Heart right ventricle (tissue), 16 donors: ENCODE results near the gene PGAM2. TPM values are rescaled to one million over a fixed set of nuclear protein-coding genes. Genes with fewer than 3 reads are reported as not detected.

Experiments used
- ATAC-seq, 8 donors: fragments of 200-7000 bp; cut with Tn5 transposase; one replicate each; pipeline ENCODE4 v1.9.1; 2020; ENCODE audit warnings: mild to moderate bottlenecking in 8 of 8, moderate library complexity in 8 of 8, moderate number of reproducible peaks in 1 of 8
- DNase-seq, 2 donors: peaks; one replicate each; pipeline ENCODE4 v3.0.0-alpha.2; 2020
- H3K27ac ChIP-seq, 10 donors: fragments of 200-600 bp; sonication (generic) in 2 of 10; one replicate each; pipeline versions ENCODE4 v1.5.0 to v1.8.0; 2020 to 2022; ENCODE audit warnings: mild to moderate bottlenecking in 3 of 10
- H3K27me3 ChIP-seq, 7 donors: fragments of 200-600 bp; one replicate each; pipeline ENCODE4 v1.8.0; 2021 to 2022; ENCODE audit warnings: mild to moderate bottlenecking in 2 of 7
- H3K36me3 ChIP-seq, 9 donors: fragments of 200-600 bp; sonication (generic) in 1 of 9; one replicate each; pipeline versions ENCODE4 v1.5.0 to v1.8.0; 2020 to 2022; ENCODE audit warnings: mild to moderate bottlenecking in 2 of 9
- H3K4me1 ChIP-seq, 9 donors: fragments of 200-600 bp; sonication (generic) in 1 of 9; one replicate each; pipeline versions ENCODE4 v1.5.0 to v1.8.0; 2020 to 2022; ENCODE audit warnings: mild to moderate bottlenecking in 4 of 9
- H3K4me3 ChIP-seq, 10 donors: fragments of 200-600 bp; sonication (generic) in 2 of 10; one replicate each; pipeline versions ENCODE4 v1.5.0 to v1.8.0; 2020 to 2022; ENCODE audit warnings: mild to moderate bottlenecking in 7 of 10, moderate library complexity in 2 of 10
- H3K9me3 ChIP-seq, 11 donors: fragments of 200-600 bp in 10 of 11; sonication (generic) in 2 of 11; one replicate each; pipeline versions ENCODE4 v1.5.0 to v1.8.0; 2013 to 2022; ENCODE audit warnings: mild to moderate bottlenecking in 2 of 11, control low read depth in 1 of 11, moderate library complexity in 1 of 11
- CTCF ChIP-seq, 9 donors: fragments of 200-600 bp; sonication (generic) in 2 of 9; IDR thresholded peaks; one replicate each; pipeline versions ENCODE4 v1.5.0 to v1.8.0; 2021 to 2022; ENCODE audit warnings: antibody characterized with exemption in 9 of 9, mild to moderate bottlenecking in 5 of 9, moderate library complexity in 1 of 9
- whole genome bisulfite sequencing, 2 donors: extraction: QIAGEN DNeasy Blood & Tissue Kit; methylation state at CpG; one replicate each; pipeline ENCODE4 v1.1.7; 2013; ENCODE audit warnings: inconsistent platforms in 1 of 2; 5-methylcytosine and 5-hydroxymethylcytosine counted together
- intact Hi-C, 10 donors: fragments of 100-400 bp; cut with DNase I; formaldehyde crosslinking; loops; one replicate each; pipeline versions ENCODE4 v1.11.1 to v1.14.2; 2022
- polyA plus RNA-seq, 2 donors: library from polyadenylated mRNA; stranded (reverse); fragments of 200-250 nt; gene quantifications; one replicate each; pipeline ENCODE4 v1.2.3, GENCODE V29; 2013
- total RNA-seq, 10 donors: library from RNA; stranded (reverse); fragmentation: NEBNext Ultra II Directional in 3 of 10; extraction: Animal tissue kit (Norgen Biotek cat#: 25700) in 3 of 10; gene quantifications; one replicate each; pipeline versions ENCODE4 v1.2.1 to v1.2.4, GENCODE V29; 2021 to 2023
- donor health status: Arrhythmogenic right ventricular cardiomyopathy.
- donor health status: ischemic (EF 13 %, LVEDD 7.1; RV severe dilation, severe dysfunction).
- donor health status: healthy with polysubstance abuse.
- donor health status: DM: no; HTN: yes; CAD: no.
- donor health status: DM: no; HTN: no; CAD: no.
- donor health status: ischemic (EF 25% LVEDD 6.9; RV normal size, moderate dysfunction).
- donor health status: ischemic (EF 25% LVEDD 5.7; RV mildly dilated, moderate dysfunction).
- donor health status: healthy.
- donor health status: DM: yes; HTN: yes; CAD: no.
- donor health status: Ischemic cardiomyopathy.
- donor health status: ischemic (EF 35%, LVEDD 5.7; RV mildly dilated, moderate dysfunction).
- donor health status: nonischemic (EF 11% LVEDD 7.7; RV severe dilation, severe dysfunction).
- donor health status: DM: yes; HTN: yes; CAD: no.
- donor health status: PGD.
- donor health status: ischemic (EF 29% LVEDD 5.4; RV normal size, mild dysfunction).
- donor health status: nonischemic (EF 23%, LVEDD 6.1; RV moderate dilation, normal function).

PGAM2 gene
- total and polyA plus RNA-seq, 12 donors: 367 to 2,327 (median 557) TPM

DNA sequence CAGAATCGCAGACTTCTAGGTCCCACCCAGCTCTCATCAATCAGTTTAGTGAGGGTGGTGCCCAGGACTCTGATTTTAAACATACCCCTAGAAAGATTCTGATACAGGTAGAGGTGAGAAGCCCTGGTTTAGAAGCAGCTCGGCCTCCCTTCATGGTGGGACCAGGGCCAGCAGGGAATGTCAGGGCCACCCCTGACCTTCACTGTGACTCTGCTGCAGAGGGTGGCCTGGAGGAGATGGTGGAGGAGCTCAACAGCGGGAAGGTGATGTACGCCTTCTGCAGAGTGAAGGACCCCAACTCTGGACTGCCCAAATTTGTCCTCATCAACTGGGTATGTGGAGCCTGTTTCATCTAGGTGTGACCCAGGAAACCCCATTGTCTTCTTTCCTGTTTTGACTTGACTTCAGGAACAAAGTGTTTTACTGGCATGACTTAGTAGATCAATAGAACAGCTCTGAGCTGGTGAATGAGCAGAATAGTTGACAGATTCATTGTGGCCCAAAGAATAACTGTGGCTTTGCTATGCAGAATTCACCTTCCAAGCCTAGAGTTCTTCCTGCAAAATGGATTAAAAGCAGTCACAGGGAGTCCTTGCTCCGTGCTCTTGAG is 13.7 kb downstream of the PGAM2 start:
- H3K36me3 ChIP-seq: peaks cover 0 to 97% (median 29%) of the 10 kb centered on the region in 9 donors
- no peaks in the 10 kb centered on the region for H3K27me3 ChIP-seq
- H3K27ac ChIP-seq: peak overlapping the region in 4 of 10 donors; percentile 0 to 51 (median 35)
- H3K9me3 ChIP-seq: no peaks in the 10 kb centered on the region
- intact Hi-C loops: no loop called here
- H3K4me3 ChIP-seq: no peak overlapping the region
- no peak for DNase-seq
- peak in 2 of 8 donors; percentile 14 to 27 for ATAC-seq
- H3K4me1 ChIP-seq: peaks cover 0 to 41% (median 8%) of the 10 kb centered on the region in 9 donors
- 88 to 93% methylated on average over 5 of the region's 5 CpGs for whole genome bisulfite sequencing, 2 donors
- TF ChIP-seq CTCF (IDR thresholded peaks at IDR 0.05): no peak

DNA sequence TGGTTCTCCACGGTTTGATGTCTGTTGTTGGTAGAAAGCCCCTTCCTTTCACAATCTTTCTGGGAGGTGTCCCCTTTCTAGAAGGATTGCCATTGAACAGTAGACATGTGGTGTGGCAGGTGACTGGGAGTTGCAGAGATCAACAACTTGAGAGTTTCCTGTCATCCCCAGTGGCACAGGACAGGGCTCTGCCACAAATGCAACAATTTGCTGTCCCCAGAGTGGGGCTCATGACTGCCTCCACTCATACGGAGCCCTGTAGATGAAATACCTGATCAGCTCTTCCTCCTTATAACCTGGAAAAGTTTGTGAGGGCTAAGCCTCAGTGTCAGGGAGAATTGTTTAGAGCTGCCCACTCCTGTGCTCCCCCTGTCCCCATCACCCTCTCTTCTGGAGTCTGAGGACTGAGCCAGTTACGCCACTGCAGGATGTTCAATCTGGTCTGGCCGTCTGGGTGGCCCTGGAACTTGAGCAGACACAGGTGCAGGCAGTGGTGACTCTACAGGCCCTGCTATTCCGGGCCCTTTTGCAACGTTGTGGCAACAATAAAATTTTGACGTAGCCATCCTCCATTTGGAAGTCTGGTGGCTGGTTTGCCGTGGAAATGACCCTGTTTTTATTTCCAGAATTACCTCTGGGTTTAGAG is 14.3 kb downstream of the PGAM2 start:
- no peak overlapping the region for H3K4me3 ChIP-seq
- intact Hi-C loops: no loop called here
- peaks cover 0 to 43% (median 9%) of the 10 kb centered on the region in 9 donors for H3K4me1 ChIP-seq
- ATAC-seq (no peak), DNase-seq (no peak)
- WGBS, 2 donors: 85 to 91% methylated on average over 8 of the region's 8 CpGs
- peak overlapping the region in 2 of 10 donors; percentile 8 to 51 for H3K27ac ChIP-seq
- H3K9me3 ChIP-seq: no peaks in the 10 kb centered on the region
- peaks cover 0 to 96% (median 25%) of the 10 kb centered on the region in 9 donors for H3K36me3 ChIP-seq
- no peak for TF ChIP-seq CTCF (IDR thresholded peaks at IDR 0.05)
- H3K27me3 ChIP-seq: no peaks in the 10 kb centered on the region

DNA sequence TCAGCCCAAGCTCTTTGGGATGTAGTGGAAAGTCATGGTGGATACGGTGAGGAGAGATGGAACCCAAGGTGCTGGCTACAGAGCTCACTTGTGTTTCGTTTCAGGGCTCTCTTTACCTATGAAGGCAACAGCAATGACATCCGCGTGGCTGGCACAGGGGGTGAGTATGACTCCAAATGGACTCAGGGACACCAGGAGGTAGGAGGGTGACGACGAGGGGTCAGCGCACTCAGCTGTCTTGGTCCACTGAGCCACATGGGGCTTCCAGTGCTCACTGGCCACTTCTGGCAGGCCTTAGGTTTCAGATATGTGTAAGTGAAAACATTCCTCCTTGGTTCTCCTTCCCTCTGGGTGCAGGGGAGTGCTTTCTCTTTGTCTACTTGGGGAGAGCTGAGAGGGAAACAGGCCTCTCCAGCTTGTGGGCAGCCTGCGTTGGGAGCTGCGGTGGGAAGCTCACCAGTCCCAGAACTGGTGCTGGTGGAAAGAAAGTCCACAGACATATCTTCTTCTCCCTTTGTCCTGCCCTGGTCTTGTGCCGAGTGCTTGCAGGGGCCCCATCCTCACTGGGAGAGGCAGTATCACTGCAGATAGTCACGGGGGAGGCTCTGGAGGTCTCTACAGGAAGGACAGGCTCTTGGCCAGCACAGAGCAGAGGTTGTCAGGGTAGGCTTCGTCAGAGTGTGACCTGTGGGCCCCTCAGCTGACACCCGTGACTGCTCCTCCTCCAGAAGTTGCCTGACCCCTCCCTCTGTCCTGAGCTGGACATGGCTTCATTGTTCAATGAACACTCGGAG is 15.0 kb downstream of the PGAM2 start:
- no peak overlapping the region for H3K4me3 ChIP-seq
- DNase-seq: no peak
- ATAC-seq: no peak
- peaks cover 0 to 89% (median 24%) of the 10 kb centered on the region in 9 donors for H3K36me3 ChIP-seq
- no peaks in the 10 kb centered on the region for H3K27me3 ChIP-seq
- TF ChIP-seq CTCF (IDR thresholded peaks at IDR 0.05): no peak
- intact Hi-C loops: no loop called here
- H3K4me1 ChIP-seq: peaks cover 0 to 50% (median 16%) of the 10 kb centered on the region in 9 donors
- WGBS, 2 donors: 91 to 92% methylated on average over 14 of the region's 14 CpGs
- H3K9me3 ChIP-seq: no peaks in the 10 kb centered on the region
- H3K27ac ChIP-seq: peak overlapping the region in 1 of 10 donors; percentile 8

- TF ChIP-seq CTCF (IDR thresholded peaks at IDR 0.05): no peak
- H3K9me3 ChIP-seq: no peaks in the 10 kb centered on the region
- peaks cover 6 to 65% (median 31%) of the 10 kb centered on the region in 9 donors for H3K4me1 ChIP-seq
- peaks cover 0 to 68% (median 24%) of the 10 kb centered on the region in 9 donors for H3K36me3 ChIP-seq
- WGBS, 2 donors: 90 to 93% methylated on average over 7 of the region's 7 CpGs
- H3K27ac ChIP-seq: peak overlapping the region in 1 of 10 donors; percentile 5
- DNase-seq: no peak
- H3K4me3 ChIP-seq: no peak overlapping the region
- intact Hi-C loops: loop anchor here in 1 of 10 donors (5.0 kb wide), 1 partner anchor 34 kb away; the partner anchor contains the start of gene POLM
- H3K27me3 ChIP-seq: no peaks in the 10 kb centered on the region
- ATAC-seq: no peak
Measured at GRCh38 chr7:44048031-44048795, 17.2 kb downstream of the PGAM2 start.
